Measurements from ENCODE around the gene SRRM5. TPM values are rescaled to one million over a fixed set of nuclear protein-coding genes. Genes with fewer than 3 reads are reported as not detected.

SRRM5 gene
- total and polyA plus RNA-seq, 2 of the 13 experiments (the other 11 are each of a cell fraction or from before 2014, with no cell fraction given) = 0.11 to 0.16 TPM

- TF ChIP-seq, protein P1, sequence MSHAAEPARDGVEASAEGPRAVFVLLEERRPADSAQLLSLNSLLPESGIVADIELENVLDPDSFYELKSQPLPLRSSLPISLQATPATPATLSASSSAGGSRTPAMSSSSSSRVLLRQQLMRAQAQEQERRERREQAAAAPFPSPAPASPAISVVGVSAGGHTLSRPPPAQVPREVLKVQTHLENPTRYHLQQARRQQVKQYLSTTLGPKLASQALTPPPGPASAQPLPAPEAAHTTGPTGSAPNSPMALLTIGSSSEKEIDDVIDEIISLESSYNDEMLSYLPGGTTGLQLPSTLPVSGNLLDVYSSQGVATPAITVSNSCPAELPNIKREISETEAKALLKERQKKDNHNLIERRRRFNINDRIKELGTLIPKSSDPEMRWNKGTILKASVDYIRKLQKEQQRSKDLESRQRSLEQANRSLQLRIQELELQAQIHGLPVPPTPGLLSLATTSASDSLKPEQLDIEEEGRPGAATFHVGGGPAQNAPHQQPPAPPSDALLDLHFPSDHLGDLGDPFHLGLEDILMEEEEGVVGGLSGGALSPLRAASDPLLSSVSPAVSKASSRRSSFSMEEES (CRISPR knock-in tag; IDR thresholded peaks at IDR 0.05) = no peak; the same call in 1 of the 2 replicates
- peak; percentile 63; the same call in 1 of the 2 replicates for TF ChIP-seq ELK4 (CRISPR knock-in tag; IDR thresholded peaks at IDR 0.05; ENCODE audit: borderline replicate concordance)
- peak; percentile 93 for TF ChIP-seq E2F2 (CRISPR knock-in tag; IDR thresholded peaks at IDR 0.05; ENCODE audit: borderline replicate concordance)
- peak; percentile 90 for TF ChIP-seq ZNF142 (CRISPR knock-in tag; IDR thresholded peaks at IDR 0.05)
- no peak; the same call in 1 of the 2 replicates for TF ChIP-seq CERS6 (CRISPR knock-in tag; IDR thresholded peaks at IDR 0.05)
- TF ChIP-seq CHCHD3 (CRISPR knock-in tag; IDR thresholded peaks at IDR 0.05) = 0 out of 2 replicates have a peak, but pooled peaks have one; percentile 19
- TF ChIP-seq ZNF430 (CRISPR knock-in tag; IDR thresholded peaks at IDR 0.05) = peak; percentile 76
- peak; percentile 29; the same call in 1 of the 2 replicates for TF ChIP-seq ZKSCAN8 (CRISPR knock-in tag; IDR thresholded peaks at IDR 0.05; ENCODE audit: borderline replicate concordance)
- no peak for TF ChIP-seq SMAD3 (CRISPR knock-in tag; IDR thresholded peaks at IDR 0.05)
- TF ChIP-seq CAMTA2 (CRISPR knock-in tag; IDR thresholded peaks at IDR 0.05; ENCODE audit: borderline replicate concordance) = 0 out of 2 replicates have a peak, but pooled peaks have one; percentile 76
- peak; percentile 68; the same call in 1 of the 2 replicates for TF ChIP-seq ZNF331 (CRISPR knock-in tag; IDR thresholded peaks at IDR 0.05)
- TF ChIP-seq MEIS1 (CRISPR knock-in tag; IDR thresholded peaks at IDR 0.05; ENCODE audit: borderline replicate concordance) = peak; percentile 83
- TF ChIP-seq NFIC (IDR thresholded peaks at IDR 0.05; ENCODE audit: low read length) = no peak
- peak; percentile 94 for TF ChIP-seq REL (CRISPR knock-in tag; conservative IDR thresholded peaks at IDR 0.05)
- TF ChIP-seq TARDBP (CRISPR knock-in tag; IDR thresholded peaks at IDR 0.05) = peak; percentile 81
- TF ChIP-seq ZNF446 (CRISPR knock-in tag; IDR thresholded peaks at IDR 0.05) = 0 out of 2 replicates have a peak, but pooled peaks have one; percentile 68
- peak; percentile 55; the same call in 1 of the 2 replicates for TF ChIP-seq ISX (CRISPR knock-in tag; conservative IDR thresholded peaks at IDR 0.05)
Measured at GRCh38 chr19:43619262-43620060, 7.6 kb downstream of the SRRM5 start, which contains the start of gene ZNF428 (continued).

All from HepG2 (cell line).